Neural progenitor cell (in vitro differentiated cells): ENCODE data around the gene TRIM40. TPM values are rescaled to one million over a fixed set of nuclear protein-coding genes. Genes with fewer than 3 reads are reported as not detected.

Experiments
- DNase-seq: peaks from one replicate; pipeline ENCODE4 v3.0.0-alpha.2; 2016; ENCODE audit warnings: low spot score
- H2AFZ ChIP-seq: fragments of 200-600 bp; sonication (generic); replicated peaks from 2 replicates; pipeline ENCODE4 v1.6.1; 2016; ENCODE audit warnings: antibody characterized with exemption
- H3F3A ChIP-seq: fragments of 200-600 bp; sonication (generic); 2 replicates; pipeline ENCODE4 v1.6.1; 2016; ENCODE audit warnings: antibody characterized with exemption, low read depth
- H3K27ac ChIP-seq: fragments of 200-600 bp; sonication (generic); 2 replicates; pipeline ENCODE4 v1.5.1; 2016; ENCODE audit warnings: mild to moderate bottlenecking
- H3K27me3 ChIP-seq: fragments of 200-600 bp; sonication (generic); 2 replicates; pipeline ENCODE4 v1.6.1; 2016; ENCODE audit warnings: mild to moderate bottlenecking, moderate library complexity
- H3K36me3 ChIP-seq: fragments of 200-600 bp; sonication (generic); 2 replicates; pipeline ENCODE4 v1.5.1; 2016
- H3K4me1 ChIP-seq: fragments of 200-600 bp; sonication (generic); 2 replicates; pipeline ENCODE4 v1.6.1; 2016; ENCODE audit warnings: mixed run types
- H3K4me2 ChIP-seq: fragments of 200-600 bp; sonication (generic); 2 replicates; pipeline ENCODE4 v1.6.1; 2016
- H3K4me3 ChIP-seq: fragments of 200-600 bp; sonication (generic); 2 replicates; pipeline ENCODE4 v1.5.1; 2016
- H3K79me2 ChIP-seq: fragments of 200-600 bp; sonication (generic); 2 replicates; pipeline ENCODE4 v1.6.1; 2016; ENCODE audit warnings: low read depth
- H3K9ac ChIP-seq: fragments of 200-600 bp; sonication (generic); 2 replicates; pipeline ENCODE4 v1.6.1; 2016
- H3K9me3 ChIP-seq: fragments of 200-600 bp; sonication (generic); 2 replicates; pipeline ENCODE4 v1.5.1; 2016; ENCODE audit warnings: low read depth
- H4K20me1 ChIP-seq: fragments of 200-600 bp; sonication (generic); 2 replicates; pipeline ENCODE4 v1.6.1; 2016; ENCODE audit warnings: low read depth
- H3K27ac Mint-ChIP-seq: 3 replicates; pipeline ENCODE4 v1.8.0; 2021; ENCODE audit warnings: mixed read lengths
- H3K27me3 Mint-ChIP-seq: 2 replicates; pipeline ENCODE4 v1.8.0; 2022; ENCODE audit warnings: low read depth, mild to moderate bottlenecking, inconsistent platforms, moderate library complexity, mixed read lengths; ENCODE audit not compliant: insufficient read depth
- H3K36me3 Mint-ChIP-seq: 3 replicates; pipeline ENCODE4 v1.8.0; 2021; ENCODE audit warnings: mixed read lengths
- H3K4me1 Mint-ChIP-seq: 3 replicates; pipeline ENCODE4 v1.8.0; 2021; ENCODE audit warnings: mixed read lengths
- H3K4me3 Mint-ChIP-seq: 3 replicates; pipeline ENCODE4 v1.8.0; 2021; ENCODE audit warnings: mild to moderate bottlenecking, moderate library complexity, mixed read lengths
- H3K9me3 Mint-ChIP-seq: 3 replicates; pipeline ENCODE4 v1.8.0; 2020; ENCODE audit warnings: mixed read lengths
- CTCF ChIP-seq: fragments of 200-600 bp; sonication (generic); IDR thresholded peaks from 2 replicates; pipeline ENCODE4 v1.5.1; 2017; ENCODE audit warnings: antibody characterized with exemption, mild to moderate bottlenecking
- EZH2 ChIP-seq: fragments of 200-600 bp; sonication (generic); IDR thresholded peaks from 2 replicates; pipeline ENCODE4 v1.6.1; 2017; ENCODE audit warnings: antibody characterized with exemption, mild to moderate bottlenecking, moderate library complexity
- EZH2phosphoT487 ChIP-seq: fragments of 200-600 bp; sonication (generic); IDR thresholded peaks from 2 replicates; pipeline ENCODE4 v1.6.1; 2017; ENCODE audit warnings: antibody characterized with exemption
- total RNA-seq: library from RNA; depleted of rRNA; stranded (reverse); fragments of >200 nt; gene quantifications from 2 replicates; pipeline ENCODE4 v1.2.3, GENCODE V29; 2015; ENCODE audit warnings: low replicate concordance

Gene TRIM40
- total RNA-seq, 1 donor from 2014 or later: not detected

GRCh38 chr6:30178837-30179236 is 42.9 kb downstream of the TRIM40 start:
- Histone ChIP-seq H3K27me3 (peaks cover 45% of the 10 kb centered on the region), H2AFZ (no peak overlapping the region), H4K20me1 (no peaks in the 10 kb centered on the region), H3K4me1 (no peaks in the 10 kb centered on the region), H3K4me2 (no peak overlapping the region), H3K9me3 (peaks cover 8% of the 10 kb centered on the region), H3F3A (no peaks in the 10 kb centered on the region), H3K4me3 (no peak overlapping the region), H3K36me3 (no peaks in the 10 kb centered on the region), H3K27ac (no peak overlapping the region), H3K79me2 (no peaks in the 10 kb centered on the region), H3K9ac (no peak overlapping the region)
- Mint-ChIP-seq H3K36me3 (peaks cover 3% of the 10 kb centered on the region), H3K9me3 (peaks cover 17% of the 10 kb centered on the region), H3K27me3 (peaks cover 8% of the 10 kb centered on the region), H3K4me1 (no peaks in the 10 kb centered on the region), H3K27ac (no peak overlapping the region), H3K4me3 (no peak overlapping the region)
- DNase-seq: no peak
- TF ChIP-seq CTCF (no peak), EZH2phosphoT487 (no peak), EZH2 (no peak)

- Histone ChIP-seq H3K9ac (no peak overlapping the region), H3K4me1 (no peaks in the 10 kb centered on the region)
- DNase-seq: no peak
These were observed 44.2 kb downstream of the TRIM40 start for GRCh38 chr6:30180145-30180544.

GRCh38 chr6:30184417-30185031 is 48.6 kb downstream of the TRIM40 start:
- Mint-ChIP-seq H3K36me3 (peaks cover 45% of the 10 kb centered on the region), H3K4me3 (no peak overlapping the region), H3K4me1 (no peaks in the 10 kb centered on the region), H3K27me3 (peaks cover 16% of the 10 kb centered on the region), H3K9me3 (peaks cover 14% of the 10 kb centered on the region), H3K27ac (no peak overlapping the region)
- no peak for DNase-seq
- Histone ChIP-seq H3K9ac (no peak overlapping the region), H3K4me1 (no peaks in the 10 kb centered on the region), H2AFZ (no peak overlapping the region), H3K9me3 (peaks cover 6% of the 10 kb centered on the region), H4K20me1 (no peaks in the 10 kb centered on the region), H3K27ac (no peak overlapping the region), H3K4me2 (no peak overlapping the region), H3F3A (no peaks in the 10 kb centered on the region), H3K4me3 (no peak overlapping the region), H3K27me3 (no peaks in the 10 kb centered on the region), H3K79me2 (no peaks in the 10 kb centered on the region), H3K36me3 (no peaks in the 10 kb centered on the region)
- no peak for TF ChIP-seq CTCF
- no peak for TF ChIP-seq EZH2phosphoT487
- TF ChIP-seq EZH2: no peak

More at GRCh38 chr6:30180145-30180544, 44.2 kb downstream of the TRIM40 start:
- Mint-ChIP-seq H3K4me3 (no peak overlapping the region), H3K9me3 (peaks cover 17% of the 10 kb centered on the region), H3K27ac (no peak overlapping the region), H3K27me3 (peaks cover 8% of the 10 kb centered on the region), H3K36me3 (peaks cover 14% of the 10 kb centered on the region), H3K4me1 (no peaks in the 10 kb centered on the region)
- Histone ChIP-seq H3K9me3 (peaks cover 8% of the 10 kb centered on the region), H3K27ac (no peak overlapping the region), H3K79me2 (no peaks in the 10 kb centered on the region), H2AFZ (no peak overlapping the region), H4K20me1 (no peaks in the 10 kb centered on the region), H3K36me3 (no peaks in the 10 kb centered on the region), H3K4me2 (no peak overlapping the region), H3K27me3 (peaks cover 32% of the 10 kb centered on the region), H3K4me3 (no peak overlapping the region), H3F3A (no peaks in the 10 kb centered on the region)
- TF ChIP-seq EZH2 (no peak), CTCF (no peak), EZH2phosphoT487 (no peak)
